Endodermal cell (in vitro differentiated cells): ENCODE results near the gene ELOVL2. TPM values are rescaled to one million over a fixed set of nuclear protein-coding genes. Genes with fewer than 3 reads are reported as not detected.

Experiments used
- DNase-seq: peaks from one replicate; pipeline ENCODE4 v3.0.0-alpha.2; 2017
- H3K27ac ChIP-seq: 2 replicates; pipeline ENCODE4 v1.5.1; 2013; ENCODE audit warnings: mild to moderate bottlenecking, low read depth, low read length, moderate library complexity
- H3K27me3 ChIP-seq: 2 replicates; pipeline ENCODE4 v1.6.1; 2013; ENCODE audit warnings: mild to moderate bottlenecking, low read length, moderate library complexity; ENCODE audit not compliant: insufficient read depth, control insufficient read depth, poor library complexity, severe bottlenecking
- H3K36me3 ChIP-seq: 2 replicates; pipeline ENCODE4 v1.7.0; 2013; ENCODE audit warnings: mild to moderate bottlenecking, low read length, moderate library complexity; ENCODE audit not compliant: control insufficient read depth, insufficient read depth
- H3K4me1 ChIP-seq: one replicate; pipeline ENCODE4 v1.7.0; 2013; ENCODE audit warnings: low read length; ENCODE audit not compliant: control insufficient read depth, insufficient read depth
- H3K4me3 ChIP-seq: 2 replicates; pipeline ENCODE4 v1.5.1; 2013; ENCODE audit warnings: mild to moderate bottlenecking, low read length, moderate library complexity
- H3K9ac ChIP-seq: 2 replicates; pipeline ENCODE4 v1.6.1; 2013; ENCODE audit warnings: mild to moderate bottlenecking, low read length, moderate library complexity; ENCODE audit not compliant: poor library complexity, severe bottlenecking; ENCODE audit errors: extremely low read depth
- H3K9me3 ChIP-seq: 2 replicates; pipeline ENCODE4 v1.6.1; 2013; ENCODE audit warnings: mild to moderate bottlenecking, low read length, moderate library complexity; ENCODE audit not compliant: control insufficient read depth
- H3K27ac Mint-ChIP-seq: 2 replicates; pipeline ENCODE4 v1.8.0; 2020; ENCODE audit warnings: mixed read lengths
- H3K27me3 Mint-ChIP-seq: 2 replicates; pipeline ENCODE4 v1.8.0; 2021; ENCODE audit warnings: mild to moderate bottlenecking, mixed read lengths; ENCODE audit not compliant: insufficient read depth
- H3K36me3 Mint-ChIP-seq: 2 replicates; pipeline ENCODE4 v1.8.0; 2020; ENCODE audit warnings: low read depth, mixed read lengths
- H3K4me1 Mint-ChIP-seq: 2 replicates; pipeline ENCODE4 v1.8.0; 2020; ENCODE audit warnings: mixed read lengths
- H3K4me3 Mint-ChIP-seq: 2 replicates; pipeline ENCODE4 v1.8.0; 2020; ENCODE audit warnings: mild to moderate bottlenecking, moderate library complexity, mixed read lengths
- H3K9me3 Mint-ChIP-seq: 2 replicates; pipeline ENCODE4 v1.8.0; 2020; ENCODE audit warnings: mild to moderate bottlenecking, mixed read lengths
- CTCF ChIP-seq: fragments of 200-600 bp; sonication (generic); conservative IDR thresholded peaks from 2 replicates; pipeline ENCODE4 v1.5.0; 2021; ENCODE audit warnings: antibody characterized with exemption, mild to moderate bottlenecking
- WGBS, 2 experiments: methylation state at CpG; one replicate each; pipeline versions ENCODE4 v1.1.5 to v1.1.7; 2013; ENCODE audit warnings: missing lambda C conversion rate in 2 of 2, mixed read lengths in 1 of 2; ENCODE audit not compliant: insufficient coverage in 1 of 2, insufficient read length in 1 of 2; 5-methylcytosine and 5-hydroxymethylcytosine counted together
- total RNA-seq, 2 donors: library from RNA; stranded (reverse); fragmentation: NEBNext Ultra II Directional in 1 of 2; extraction: Animal tissue kit (Norgen Biotek cat#: 25700) in 1 of 2; gene quantifications; 2 replicates in 1 of 2; 3 replicates in 1 of 2; pipeline ENCODE4 v1.2.1, GENCODE V29; 2021

Gene ELOVL2
- total RNA-seq, 2 donors from 2014 or later = 7.3 to 14.1 TPM

- Mint-ChIP-seq H3K4me3 (peak overlapping the region; percentile 68), H3K27ac (no peak overlapping the region), H3K27me3 (peaks cover 65% of the 10 kb centered on the region), H3K36me3 (no peaks in the 10 kb centered on the region), H3K4me1 (peaks cover 7% of the 10 kb centered on the region), H3K9me3 (no peaks in the 10 kb centered on the region)
- 41 to 56% methylated on average over 10 of the region's 10 CpGs for WGBS, 2 experiments
- peak overlapping the region; percentile 31 for H3K9ac ChIP-seq
- H3K4me3 ChIP-seq = peak overlapping the region; percentile 86
- no peaks in the 10 kb centered on the region for H3K36me3 ChIP-seq
- no peaks in the 10 kb centered on the region for H3K9me3 ChIP-seq
- TF ChIP-seq CTCF = no peak
- no peaks in the 10 kb centered on the region for H3K27me3 ChIP-seq
- peaks cover 10% of the 10 kb centered on the region for H3K4me1 ChIP-seq
- no peak overlapping the region for H3K27ac ChIP-seq
- no peak for DNase-seq
Measured at GRCh38 chr6:11042750-11043377, 1.2 kb downstream of the ELOVL2 start.

GRCh38 chr6:11042025-11042749 is 1.9 kb downstream of the ELOVL2 start:
- Histone ChIP-seq H3K27me3 (no peaks in the 10 kb centered on the region), H3K27ac (no peak overlapping the region), H3K36me3 (no peaks in the 10 kb centered on the region), H3K4me1 (peaks cover 12% of the 10 kb centered on the region), H3K9ac (no peak overlapping the region), H3K4me3 (peak overlapping the region; percentile 86), H3K9me3 (no peaks in the 10 kb centered on the region)
- Mint-ChIP-seq H3K4me1 (peaks cover 10% of the 10 kb centered on the region), H3K4me3 (peak overlapping the region; percentile 68), H3K36me3 (no peaks in the 10 kb centered on the region), H3K27ac (no peak overlapping the region), H3K27me3 (peaks cover 62% of the 10 kb centered on the region), H3K9me3 (no peaks in the 10 kb centered on the region)
- 59 to 67% methylated on average over 7 to 10 of the region's 10 CpGs for WGBS, 2 experiments
- peak; percentile 53 for DNase-seq
- no peak for TF ChIP-seq CTCF

DNA sequence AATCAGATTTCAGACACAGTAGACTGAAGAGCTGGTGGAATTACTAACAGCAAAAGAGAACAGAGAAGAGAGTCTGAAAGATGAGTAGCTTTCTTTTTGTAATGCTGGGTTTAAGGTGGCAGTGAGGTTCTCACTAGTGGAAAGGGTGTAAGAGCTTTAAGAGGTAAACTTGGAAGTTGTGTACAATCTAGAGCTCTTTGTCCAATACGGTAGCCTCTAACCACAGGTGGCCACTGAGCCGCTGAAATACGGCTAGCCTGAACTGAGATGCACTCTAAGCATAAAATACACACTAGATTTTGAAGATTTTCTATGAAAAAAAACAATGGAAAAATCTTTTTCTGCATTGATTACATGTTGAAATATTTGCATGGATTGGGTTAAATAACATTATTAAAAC is 4.0 kb downstream of the ELOVL2 start:
- Mint-ChIP-seq H3K36me3 (no peaks in the 10 kb centered on the region), H3K4me1 (peaks cover 17% of the 10 kb centered on the region), H3K27me3 (peaks cover 46% of the 10 kb centered on the region), H3K4me3 (no peak overlapping the region), H3K9me3 (no peaks in the 10 kb centered on the region), H3K27ac (no peak overlapping the region)
- no peak for TF ChIP-seq CTCF
- H3K9ac ChIP-seq = no peak overlapping the region
- no peak overlapping the region for H3K27ac ChIP-seq
- DNase-seq = no peak
- peaks cover 23% of the 10 kb centered on the region for H3K4me1 ChIP-seq
- no peaks in the 10 kb centered on the region for H3K27me3 ChIP-seq
- H3K9me3 ChIP-seq = no peaks in the 10 kb centered on the region
- WGBS, 2 experiments = 85% methylated on average over 3 of the region's 3 CpGs; no CpG with 5 or more reads in 1 of the 2 experiments
- H3K4me3 ChIP-seq = peak overlapping the region; percentile 86
- peaks cover 12% of the 10 kb centered on the region for H3K36me3 ChIP-seq
